HG03135 (cell line): ENCODE measurements around the gene ADAMTSL3.

ENCODE experiments used
- ATAC-seq: cut with Tn5 transposase; IDR thresholded peaks from one replicate; pipeline ENCODE4 v1.9.1; 2021; ENCODE audit warnings: mild to moderate bottlenecking, moderate library complexity; ENCODE audit not compliant: unreplicated experiment

Gene ADAMTSL3

GRCh38 chr15:83813682-83814081, 159.8 kb downstream of the ADAMTSL3 start:
- no peak for ATAC-seq

GRCh38 chr15:83815506-83815905, 161.6 kb downstream of the ADAMTSL3 start:
- no peak for ATAC-seq

GRCh38 chr15:83816124-83816883, 162.4 kb downstream of the ADAMTSL3 start:
- ATAC-seq, result no peak

GRCh38 chr15:83818591-83818990, 164.7 kb downstream of the ADAMTSL3 start:
- ATAC-seq, result no peak

- no peak for ATAC-seq
These were observed 176.5 kb downstream of the ADAMTSL3 start for GRCh38 chr15:83830381-83830780.

GRCh38 chr15:83833569-83833968, 179.6 kb downstream of the ADAMTSL3 start:
- ATAC-seq, result no peak

GRCh38 chr15:83835479-83835878, 181.6 kb downstream of the ADAMTSL3 start:
- ATAC-seq, result no peak

- no peak for ATAC-seq
These were observed 184.1 kb downstream of the ADAMTSL3 start for GRCh38 chr15:83837945-83838571.

GRCh38 chr15:83838763-83839162, 184.8 kb downstream of the ADAMTSL3 start:
- no peak for ATAC-seq

GRCh38 chr15:83842281-83842680, 188.4 kb downstream of the ADAMTSL3 start:
- ATAC-seq, result no peak

- no peak for ATAC-seq
These were observed 189.5 kb downstream of the ADAMTSL3 start for GRCh38 chr15:83843471-83843871.

- ATAC-seq, result no peak
These were observed 190.8 kb downstream of the ADAMTSL3 start for GRCh38 chr15:83844742-83845141.

- ATAC-seq, result no peak
These were observed 191.3 kb downstream of the ADAMTSL3 start for GRCh38 chr15:83845230-83845629.

GRCh38 chr15:83846847-83847246, 192.9 kb downstream of the ADAMTSL3 start:
- no peak for ATAC-seq

- ATAC-seq, result no peak
These were observed 194.6 kb downstream of the ADAMTSL3 start for GRCh38 chr15:83848315-83849050.

- ATAC-seq, result no peak
These were observed 196.1 kb downstream of the ADAMTSL3 start for GRCh38 chr15:83850015-83850414.

- no peak for ATAC-seq
These were observed 196.8 kb downstream of the ADAMTSL3 start for GRCh38 chr15:83850501-83851245.

- no peak for ATAC-seq
These were observed 199.3 kb downstream of the ADAMTSL3 start for GRCh38 chr15:83853232-83853631.

- ATAC-seq, result no peak
These were observed 200.4 kb downstream of the ADAMTSL3 start for GRCh38 chr15:83854321-83854720.

GRCh38 chr15:83854950-83855707, 201.2 kb downstream of the ADAMTSL3 start:
- no peak for ATAC-seq
